GM12878 (cell line): Measurements from ENCODE around the gene SLC6A12. TPM values are rescaled to one million over a fixed set of nuclear protein-coding genes. Genes with fewer than 3 reads are reported as not detected.

Experiments
- ATAC-seq: fragments of 200-7000 bp; cut with Tn5 transposase; 3 replicates; pipeline ENCODE4 v1.9.1; 2020; ENCODE audit warnings: mild to moderate bottlenecking, moderate library complexity
- BruUV-seq: library from RNA; stranded (reverse); fragments of 400-500 nt; replicated peaks from 2 replicates; lab custom pipeline; 2021; lab: Mats Ljungman, UMichigan
- CTCF ChIA-PET: fragments of 300-600 bp; sonication (Branson Sonifier 250); formaldehyde crosslinking; extraction: SDS; loops from one replicate; lab custom pipeline; 2021; ENCODE audit warnings: inconsistent platforms; lab: Yijun Ruan, JAX
- POLR2A ChIA-PET: fragments of 350-600 bp; formaldehyde crosslinking; extraction: SDS; loops from one replicate; lab custom pipeline; 2021; ENCODE audit warnings: inconsistent platforms; lab: Charles Lee
- RAD21 ChIA-PET: fragments of 300-600 bp; sonication (Branson Sonifier 250); formaldehyde crosslinking; loops from one replicate; lab custom pipeline; 2023; ENCODE audit warnings: antibody characterized with exemption; ENCODE audit not compliant: unreplicated experiment; lab: Charles Lee
- SMC1A ChIA-PET: fragments of 300-600 bp; sonication (Branson Sonifier 250); formaldehyde crosslinking; loops from one replicate; lab custom pipeline; 2023; ENCODE audit not compliant: unreplicated experiment, uncharacterized antibody; lab: Charles Lee
- DNase-seq: peaks from one replicate; pipeline ENCODE4 v3.0.0-alpha.2; 2011; ENCODE audit warnings: low read depth, low spot score
- FAIRE-seq: peaks from 3 replicates; lab custom pipeline; 2011; peaks lifted over from hg19 to GRCh38; lab: Jason Lieb, UNC
- H2AFZ ChIP-seq: 2 replicates; pipeline ENCODE4 v1.6.0; 2011; ENCODE audit warnings: low read depth, low read length, control low read depth; ENCODE audit not compliant: control insufficient read depth
- H3K27ac ChIP-seq: 2 replicates; pipeline ENCODE4 v1.5.1; 2011; ENCODE audit warnings: control low read depth; ENCODE audit not compliant: control insufficient read depth, insufficient read depth
- H3K27me3 ChIP-seq, 2 experiments: replicated peaks in 1 of 2; 2 replicates each; pipeline versions ENCODE4 v1.6.0 to v1.6.1; 2011; ENCODE audit warnings: low read length in 1 of 2; ENCODE audit not compliant: control insufficient read depth in 2 of 2, insufficient read depth in 2 of 2
- H3K36me3 ChIP-seq, 2 experiments: 2 replicates each; pipeline ENCODE4 v1.5.1; 2011; ENCODE audit warnings: low read length in 1 of 2; ENCODE audit not compliant: control insufficient read depth in 2 of 2, insufficient read depth in 2 of 2
- H3K4me1 ChIP-seq: 2 replicates; pipeline ENCODE4 v1.6.1; 2011; ENCODE audit warnings: mild to moderate bottlenecking, low read length, moderate library complexity, mixed read lengths; ENCODE audit not compliant: control insufficient read depth, insufficient read depth
- H3K4me2 ChIP-seq: 2 replicates; pipeline ENCODE4 v1.6.0; 2011; ENCODE audit warnings: control low read depth; ENCODE audit not compliant: control insufficient read depth, insufficient read depth
- H3K4me3 ChIP-seq: fragments of 200-600 bp; sonication (generic); 2 replicates; pipeline ENCODE4 v1.5.1; 2016
- H3K79me2 ChIP-seq: 2 replicates; pipeline ENCODE4 v1.6.0; 2011; ENCODE audit warnings: low read length; ENCODE audit not compliant: control insufficient read depth, insufficient read depth
- H3K9ac ChIP-seq: 2 replicates; pipeline ENCODE4 v1.8.0; 2011; ENCODE audit warnings: low read length, control low read depth, mixed read lengths; ENCODE audit not compliant: control insufficient read depth, insufficient read depth
- H3K9me3 ChIP-seq: replicated peaks from 3 replicates; pipeline ENCODE4 v1.5.1; 2011; ENCODE audit warnings: mild to moderate bottlenecking, low read length; ENCODE audit not compliant: control insufficient read depth, insufficient read depth
- H4K20me1 ChIP-seq: 2 replicates; pipeline ENCODE4 v1.6.0; 2011; ENCODE audit not compliant: control insufficient read depth, insufficient read depth
- BRCA1 ChIP-seq: IDR thresholded peaks from 2 replicates; pipeline ENCODE4 v1.6.1; 2011; ENCODE audit warnings: low read depth, low read length, improper control_type of control experiment
- CHD4 ChIP-seq: fragments of 200-600 bp; sonication (generic); IDR thresholded peaks from 2 replicates; pipeline ENCODE4 v1.6.1; 2016; ENCODE audit warnings: mild to moderate bottlenecking
- HCFC1 ChIP-seq: fragments of 150-350 bp; IDR thresholded peaks from 2 replicates; pipeline ENCODE4 v1.6.1; 2014; ENCODE audit warnings: low read length
- MEF2A ChIP-seq: IDR thresholded peaks from 2 replicates; pipeline ENCODE4 v1.6.1; 2011; ENCODE audit warnings: low read depth, mild to moderate bottlenecking, low read length, moderate library complexity; ENCODE audit not compliant: insufficient read depth
- MEF2B ChIP-seq: fragments of 450-650 bp; IDR thresholded peaks from 2 replicates; pipeline ENCODE4 v1.6.1; 2018; ENCODE audit warnings: mild to moderate bottlenecking, moderate library complexity; ENCODE audit not compliant: partially characterized antibody, poor library complexity, severe bottlenecking
- NFXL1 ChIP-seq: fragments of 450-650 bp; IDR thresholded peaks from 2 replicates; pipeline ENCODE4 v1.6.1; 2017; ENCODE audit warnings: antibody characterized with exemption, mild to moderate bottlenecking, borderline replicate concordance
- PML ChIP-seq: IDR thresholded peaks from 2 replicates; pipeline ENCODE4 v1.6.1; 2012; ENCODE audit warnings: low read length, inconsistent platforms
- SUPT20H ChIP-seq: IDR thresholded peaks from 2 replicates; pipeline ENCODE4 v1.6.1; 2011; ENCODE audit warnings: low read depth, mild to moderate bottlenecking, low read length, moderate library complexity, borderline replicate concordance; ENCODE audit not compliant: control insufficient read depth
- ZNF24 ChIP-seq: fragments of 450-650 bp; IDR thresholded peaks from 2 replicates; pipeline ENCODE4 v1.6.1; 2017; ENCODE audit warnings: antibody characterized with exemption, mild to moderate bottlenecking
- WGBS: methylation state at CpG from one replicate; pipeline ENCODE4 v1.1.6; 2016; ENCODE audit warnings: low lambda C conversion rate; ENCODE audit not compliant: insufficient replicate concordance, insufficient coverage; ENCODE audit errors: missing lambda C conversion rate; 5-methylcytosine and 5-hydroxymethylcytosine counted together
- in situ Hi-C: fragments of 300-500 bp; cut with MboI; formaldehyde crosslinking; loops from 9 replicates; pipeline ENCODE4 v1.14.3; 2018; ENCODE audit warnings: mixed read lengths
- intact Hi-C: fragments of 100-400 bp; cut with micrococcal nuclease; formaldehyde crosslinking; loops from one replicate; pipeline ENCODE4 v1.14.2; 2022; ENCODE audit not compliant: unreplicated experiment
- polyA plus RNA-seq, 11 experiments: library from polyadenylated mRNA; depleted of rRNA in 4 of 11; unstranded in 6 of 11; stranded (reverse) in 5 of 11; fragments of >200 nt; fragmentation: Nextera tagmentation in 4 of 11; fragmentation: Illumina TruSeq in 1 of 11; extraction: Ambion mirVana in 4 of 11; extraction: Trizol in 1 of 11; gene quantifications; 1 replicate in 1 of 11; 2 replicates in 10 of 11; pipeline versions ENCODE4 v1.2.1 to v1.2.3, GENCODE V29; 2011 to 2016; ENCODE audit warnings: inconsistent platforms in 2 of 11, missing spikeins in 2 of 11, low read depth in 1 of 11
- total RNA-seq, 4 experiments: library from RNA; depleted of rRNA in 3 of 4; stranded (reverse); fragments of >200 nt in 3 of 4; fragmentation: Illumina TruSeq in 1 of 4; extraction: Trizol in 1 of 4; gene quantifications; 2 replicates each; pipeline versions ENCODE4 v1.2.1 to v1.2.3, GENCODE V29; 2013 to 2021
- TF ChIP-seq, protein P1 (sequence below): fragments of 450-650 bp; conservative IDR thresholded peaks from 2 replicates; pipeline ENCODE4 v1.6.1; 2017; ENCODE audit warnings: mild to moderate bottlenecking, moderate library complexity
- TF ChIP-seq, protein P2 (sequence below): fragments of 450-650 bp; IDR thresholded peaks from 2 replicates; pipeline ENCODE4 v1.6.1; 2017; ENCODE audit warnings: mild to moderate bottlenecking

The SLC6A12 gene
- total and polyA plus RNA-seq, 10 of the 15 experiments (the other 5 are each of a cell fraction or from before 2014, with no cell fraction given), result 0.06 to 0.11 (median 0.07) TPM; not detected in 7

DNA sequence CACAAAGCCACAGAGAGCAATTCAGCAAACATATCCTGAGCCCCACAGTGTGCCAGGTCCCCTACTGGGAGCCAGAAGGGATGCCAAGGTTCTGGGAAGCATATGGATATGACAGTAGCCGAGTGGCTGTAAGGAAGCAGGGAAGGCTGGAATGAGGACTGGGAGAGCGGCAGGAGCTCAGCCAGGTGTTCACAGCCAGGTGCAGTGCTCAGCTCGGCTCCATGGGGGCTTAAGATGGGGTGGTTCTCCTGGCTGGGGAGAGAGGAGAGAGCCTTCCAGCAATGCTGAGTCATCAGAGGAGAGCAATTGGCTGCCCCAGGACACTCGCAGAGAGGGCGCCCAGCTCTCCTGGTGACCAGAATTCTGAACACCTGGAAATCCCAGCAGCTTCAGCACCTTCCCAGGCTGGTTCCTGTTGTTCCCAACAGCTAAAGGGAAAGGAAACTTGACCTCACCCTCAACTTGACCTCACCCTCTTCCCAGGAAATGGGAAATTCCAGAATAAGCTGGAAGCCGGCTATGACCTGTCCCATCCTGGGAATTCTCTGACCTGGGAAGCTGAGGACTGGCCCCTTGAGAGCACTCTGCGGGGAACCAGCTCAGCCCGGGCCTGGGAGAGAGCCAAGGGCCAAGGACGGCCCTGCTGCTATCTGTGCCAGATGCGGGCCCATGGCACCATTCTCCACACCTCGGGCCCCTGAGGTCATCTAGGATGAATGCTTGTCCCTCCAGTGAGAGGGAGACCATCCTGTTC is 34.6 kb downstream of the SLC6A12 start:
- RAD21 ChIA-PET, result no interaction called here
- CTCF ChIA-PET, result no interaction called here
- Histone ChIP-seq H3K27me3 (no peaks in the 10 kb centered on the region; a peak in 1 of 4 replicates), H3K4me2 (no peak overlapping the region), H4K20me1 (no peaks in the 10 kb centered on the region), H3K9ac (no peak overlapping the region), H2AFZ (no peak overlapping the region), H3K4me3 (no peak overlapping the region), H3K4me1 (peaks cover 5% of the 10 kb centered on the region), H3K9me3 (no peaks in the 10 kb centered on the region), H3K27ac (no peak overlapping the region), H3K79me2 (no peaks in the 10 kb centered on the region), H3K36me3 (no peaks in the 10 kb centered on the region)
- POLR2A ChIA-PET, result no interaction called here
- WGBS, result 47% methylated on average over 11 of the region's 11 CpGs
- BruUV-seq, result no TSS peak
- in situ Hi-C loops (no loop called here), intact Hi-C loops (no loop called here)
- SMC1A ChIA-PET, result interaction anchor here (0.6 kb wide), 1 partner anchor 68 kb away, joined by 3 read pairs; no protein-coding TSS in a partner anchor
- TF ChIP-seq, protein P1, sequence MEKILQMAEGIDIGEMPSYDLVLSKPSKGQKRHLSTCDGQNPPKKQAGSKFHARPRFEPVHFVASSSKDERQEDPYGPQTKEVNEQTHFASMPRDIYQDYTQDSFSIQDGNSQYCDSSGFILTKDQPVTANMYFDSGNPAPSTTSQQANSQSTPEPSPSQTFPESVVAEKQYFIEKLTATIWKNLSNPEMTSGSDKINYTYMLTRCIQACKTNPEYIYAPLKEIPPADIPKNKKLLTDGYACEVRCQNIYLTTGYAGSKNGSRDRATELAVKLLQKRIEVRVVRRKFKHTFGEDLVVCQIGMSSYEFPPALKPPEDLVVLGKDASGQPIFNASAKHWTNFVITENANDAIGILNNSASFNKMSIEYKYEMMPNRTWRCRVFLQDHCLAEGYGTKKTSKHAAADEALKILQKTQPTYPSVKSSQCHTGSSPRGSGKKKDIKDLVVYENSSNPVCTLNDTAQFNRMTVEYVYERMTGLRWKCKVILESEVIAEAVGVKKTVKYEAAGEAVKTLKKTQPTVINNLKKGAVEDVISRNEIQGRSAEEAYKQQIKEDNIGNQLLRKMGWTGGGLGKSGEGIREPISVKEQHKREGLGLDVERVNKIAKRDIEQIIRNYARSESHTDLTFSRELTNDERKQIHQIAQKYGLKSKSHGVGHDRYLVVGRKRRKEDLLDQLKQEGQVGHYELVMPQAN, result no peak
- TF ChIP-seq HCFC1 (no peak), MEF2A (no peak), NFXL1 (no peak), SUPT20H (no peak), ZNF24 (no peak), BRCA1 (no peak), PML (no peak), MEF2B (no peak), CHD4 (no peak)
- TF ChIP-seq, protein P2, sequence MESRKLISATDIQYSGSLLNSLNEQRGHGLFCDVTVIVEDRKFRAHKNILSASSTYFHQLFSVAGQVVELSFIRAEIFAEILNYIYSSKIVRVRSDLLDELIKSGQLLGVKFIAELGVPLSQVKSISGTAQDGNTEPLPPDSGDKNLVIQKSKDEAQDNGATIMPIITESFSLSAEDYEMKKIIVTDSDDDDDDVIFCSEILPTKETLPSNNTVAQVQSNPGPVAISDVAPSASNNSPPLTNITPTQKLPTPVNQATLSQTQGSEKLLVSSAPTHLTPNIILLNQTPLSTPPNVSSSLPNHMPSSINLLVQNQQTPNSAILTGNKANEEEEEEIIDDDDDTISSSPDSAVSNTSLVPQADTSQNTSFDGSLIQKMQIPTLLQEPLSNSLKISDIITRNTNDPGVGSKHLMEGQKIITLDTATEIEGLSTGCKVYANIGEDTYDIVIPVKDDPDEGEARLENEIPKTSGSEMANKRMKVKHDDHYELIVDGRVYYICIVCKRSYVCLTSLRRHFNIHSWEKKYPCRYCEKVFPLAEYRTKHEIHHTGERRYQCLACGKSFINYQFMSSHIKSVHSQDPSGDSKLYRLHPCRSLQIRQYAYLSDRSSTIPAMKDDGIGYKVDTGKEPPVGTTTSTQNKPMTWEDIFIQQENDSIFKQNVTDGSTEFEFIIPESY, result no peak
- ATAC-seq (no peak), FAIRE-seq (no peak), DNase-seq (no peak)
